Parathyroid adenoma (tissue), 2 donors: ENCODE results near the gene GRID1.
A peak's percentile ranks its signal among the peaks of the same experiment; 100 is the strongest.

Experiments
- H2AFZ ChIP-seq: fragments of 300-600 bp; sonication (generic); one replicate; pipeline ENCODE4 v1.7.0; 2017; ENCODE audit warnings: antibody characterized with exemption, mild to moderate bottlenecking
- H3K27ac ChIP-seq: fragments of 300-600 bp; sonication (generic); one replicate; pipeline ENCODE4 v1.7.0; 2017
- H3K27me3 ChIP-seq: fragments of 300-600 bp; sonication (generic); one replicate; pipeline ENCODE4 v1.7.0; 2017; ENCODE audit warnings: low read length; ENCODE audit not compliant: control insufficient read depth, insufficient read depth
- H3K36me3 ChIP-seq: fragments of 300-600 bp; sonication (generic); one replicate; pipeline ENCODE4 v1.7.0; 2017; ENCODE audit warnings: low read length; ENCODE audit not compliant: control insufficient read depth, insufficient read depth
- H3K4me1 ChIP-seq: fragments of 300-600 bp; sonication (generic); one replicate; pipeline ENCODE4 v1.7.0; 2017; ENCODE audit warnings: control low read depth
- H3K4me2 ChIP-seq: fragments of 300-600 bp; sonication (generic); one replicate; pipeline ENCODE4 v1.7.0; 2017; ENCODE audit warnings: low read length
- H3K4me3 ChIP-seq: fragments of 300-600 bp; sonication (generic); one replicate; pipeline ENCODE4 v1.7.0; 2017; ENCODE audit warnings: low read depth, low read length
- H3K79me2 ChIP-seq: fragments of 300-600 bp; sonication (generic); one replicate; pipeline ENCODE4 v1.7.0; 2017; ENCODE audit warnings: control low read depth
- H3K9ac ChIP-seq: fragments of 300-600 bp; sonication (generic); one replicate; pipeline ENCODE4 v1.7.0; 2017; ENCODE audit warnings: mild to moderate bottlenecking
- H3K9me3 ChIP-seq: fragments of 300-600 bp; sonication (generic); one replicate; pipeline ENCODE4 v1.7.0; 2017; ENCODE audit warnings: low read length; ENCODE audit not compliant: control insufficient read depth
- TF ChIP-seq, protein P1 (sequence below): fragments of 300-600 bp; sonication (generic); IDR thresholded peaks from one replicate; pipeline ENCODE4 v1.7.0; 2017; ENCODE audit warnings: antibody characterized with exemption, mild to moderate bottlenecking
- donor health status: primary hyperparathyroidism.

GRID1 gene

DNA sequence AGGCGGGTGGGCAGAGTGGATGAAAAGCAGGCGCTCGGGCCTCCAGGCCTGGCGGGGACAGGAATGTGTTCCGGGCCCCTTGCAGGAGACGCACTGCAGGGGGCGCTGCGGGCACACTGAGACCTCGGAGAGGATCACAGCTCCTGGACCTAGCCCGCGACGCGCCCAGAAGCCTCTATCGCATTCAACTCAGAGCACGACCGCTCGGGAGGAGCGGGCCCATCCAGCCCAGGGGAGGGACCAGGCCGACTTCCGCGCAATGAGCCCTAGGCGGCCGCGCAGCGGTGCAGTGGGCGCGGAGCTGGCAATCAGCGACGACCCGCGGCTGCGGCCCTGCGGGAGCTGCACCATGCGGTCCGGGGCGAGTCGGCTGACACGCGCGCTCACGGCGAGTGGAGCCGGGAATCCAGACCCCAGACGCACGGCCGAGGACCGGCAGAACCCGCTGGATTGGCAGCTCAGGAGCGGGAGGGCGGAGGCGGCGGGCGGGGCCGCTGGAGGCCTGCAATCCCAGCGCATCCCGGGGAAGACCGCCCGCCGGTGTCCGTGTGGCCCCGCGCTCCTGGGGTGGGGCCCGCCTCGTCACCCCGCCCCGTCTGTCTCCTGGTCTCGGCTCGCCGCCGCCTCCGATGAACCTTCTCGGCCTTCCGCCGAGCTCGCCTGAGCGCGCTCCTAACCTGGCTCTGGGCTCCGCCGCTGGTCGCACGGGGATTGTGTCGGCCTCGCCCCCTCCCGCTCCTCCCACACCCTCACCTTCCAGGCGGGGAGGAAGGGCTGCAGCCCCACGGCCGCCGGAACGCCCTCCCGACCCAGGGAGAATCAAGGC, 33.5 kb upstream of the GRID1 start:
- TF ChIP-seq, protein P1, sequence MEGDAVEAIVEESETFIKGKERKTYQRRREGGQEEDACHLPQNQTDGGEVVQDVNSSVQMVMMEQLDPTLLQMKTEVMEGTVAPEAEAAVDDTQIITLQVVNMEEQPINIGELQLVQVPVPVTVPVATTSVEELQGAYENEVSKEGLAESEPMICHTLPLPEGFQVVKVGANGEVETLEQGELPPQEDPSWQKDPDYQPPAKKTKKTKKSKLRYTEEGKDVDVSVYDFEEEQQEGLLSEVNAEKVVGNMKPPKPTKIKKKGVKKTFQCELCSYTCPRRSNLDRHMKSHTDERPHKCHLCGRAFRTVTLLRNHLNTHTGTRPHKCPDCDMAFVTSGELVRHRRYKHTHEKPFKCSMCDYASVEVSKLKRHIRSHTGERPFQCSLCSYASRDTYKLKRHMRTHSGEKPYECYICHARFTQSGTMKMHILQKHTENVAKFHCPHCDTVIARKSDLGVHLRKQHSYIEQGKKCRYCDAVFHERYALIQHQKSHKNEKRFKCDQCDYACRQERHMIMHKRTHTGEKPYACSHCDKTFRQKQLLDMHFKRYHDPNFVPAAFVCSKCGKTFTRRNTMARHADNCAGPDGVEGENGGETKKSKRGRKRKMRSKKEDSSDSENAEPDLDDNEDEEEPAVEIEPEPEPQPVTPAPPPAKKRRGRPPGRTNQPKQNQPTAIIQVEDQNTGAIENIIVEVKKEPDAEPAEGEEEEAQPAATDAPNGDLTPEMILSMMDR, result peak; percentile 96
- Histone ChIP-seq H3K4me3 (peak overlapping the region; percentile 75), H3K9me3 (no peaks in the 10 kb centered on the region), H3K79me2 (no peaks in the 10 kb centered on the region), H3K36me3 (no peaks in the 10 kb centered on the region), H3K27ac (peak overlapping the region; percentile 92), H3K4me1 (peaks cover 17% of the 10 kb centered on the region), H3K27me3 (no peaks in the 10 kb centered on the region), H2AFZ (peak overlapping the region; percentile 99), H3K9ac (peak overlapping the region; percentile 42), H3K4me2 (peak overlapping the region; percentile 96)

DNA sequence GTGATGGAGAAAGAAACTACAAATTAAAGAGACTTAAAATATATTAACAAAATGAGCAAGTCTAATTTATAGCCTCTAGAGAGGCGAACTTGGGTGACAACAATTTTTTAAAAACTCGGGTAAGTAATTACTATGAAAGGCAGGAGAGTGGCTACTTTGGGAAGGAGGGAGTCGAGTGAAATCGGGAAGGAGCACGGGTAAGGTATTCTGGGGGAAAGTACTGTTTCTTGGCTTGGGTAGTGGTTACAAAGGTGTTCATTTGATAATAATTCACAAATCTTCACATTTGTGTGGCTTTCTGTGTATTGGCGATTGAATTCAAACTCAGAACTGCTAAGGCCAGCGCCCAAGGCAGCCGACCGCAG, 32.9 kb upstream of the GRID1 start:
- no peaks in the 10 kb centered on the region for H3K79me2 ChIP-seq
- H3K36me3 ChIP-seq, result no peaks in the 10 kb centered on the region
- TF ChIP-seq, protein P1, result no peak
- peak overlapping the region; percentile 99 for H2AFZ ChIP-seq
- H3K4me2 ChIP-seq, result peak overlapping the region; percentile 96
- H3K27ac ChIP-seq, result peak overlapping the region; percentile 92
- no peaks in the 10 kb centered on the region for H3K9me3 ChIP-seq
- peak overlapping the region; percentile 10 for H3K9ac ChIP-seq
- peaks cover 17% of the 10 kb centered on the region for H3K4me1 ChIP-seq
- H3K27me3 ChIP-seq, result no peaks in the 10 kb centered on the region
- H3K4me3 ChIP-seq, result peak overlapping the region; percentile 75

DNA sequence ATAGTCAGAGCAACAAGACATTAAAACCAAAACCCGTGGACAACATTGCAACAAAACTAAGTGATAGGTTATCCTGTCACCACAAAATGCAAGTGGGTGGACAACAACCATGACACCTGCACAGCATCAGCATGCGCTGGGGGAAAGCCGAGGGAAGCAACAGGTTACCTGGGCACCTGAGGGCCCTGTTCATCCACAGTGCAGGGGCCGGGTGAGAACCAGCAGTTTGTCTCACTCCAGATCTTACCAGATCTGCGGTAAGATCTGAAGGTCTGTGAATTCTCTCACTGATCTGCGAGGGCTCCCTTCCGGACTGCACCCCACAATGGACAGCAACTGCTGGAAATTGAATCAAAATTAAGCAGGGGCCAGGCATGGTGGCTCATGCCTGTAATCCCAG, 30.5 kb upstream of the GRID1 start:
- Histone ChIP-seq H3K27ac (no peak overlapping the region), H3K4me3 (no peak overlapping the region), H2AFZ (no peak overlapping the region), H3K36me3 (no peaks in the 10 kb centered on the region), H3K9ac (no peak overlapping the region), H3K9me3 (no peaks in the 10 kb centered on the region), H3K27me3 (no peaks in the 10 kb centered on the region), H3K79me2 (no peaks in the 10 kb centered on the region), H3K4me2 (no peak overlapping the region), H3K4me1 (peaks cover 9% of the 10 kb centered on the region)
- TF ChIP-seq, protein P1, result no peak

DNA sequence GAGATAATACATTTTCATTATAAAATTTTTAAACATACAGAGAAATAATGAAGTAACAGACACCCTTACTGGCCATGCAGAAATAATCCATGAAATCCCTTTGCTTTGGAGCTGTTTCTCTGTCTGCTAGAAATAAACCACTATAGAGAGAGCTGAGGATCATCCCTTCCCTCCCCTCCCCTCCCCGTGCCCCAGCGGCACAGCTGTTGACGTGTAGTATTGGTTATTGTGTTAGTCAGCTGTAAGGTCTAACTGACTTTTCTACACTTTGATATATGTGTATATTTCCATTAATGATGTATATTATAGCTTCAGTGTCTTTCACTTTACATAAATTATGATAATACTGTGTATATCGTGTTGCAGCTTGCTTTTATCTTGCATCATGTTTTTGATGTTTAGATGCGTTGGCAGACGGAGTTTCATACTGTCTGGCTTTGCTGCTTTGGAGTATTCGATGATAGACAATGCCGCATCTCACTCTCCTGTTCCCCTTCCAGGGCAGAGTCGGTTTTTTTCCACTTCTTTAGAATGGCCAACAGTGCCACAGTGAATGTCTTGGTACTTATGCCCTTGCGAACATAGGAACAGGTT, 27.4 kb upstream of the GRID1 start:
- no peak overlapping the region for H3K9ac ChIP-seq
- no peaks in the 10 kb centered on the region for H3K9me3 ChIP-seq
- H2AFZ ChIP-seq, result no peak overlapping the region
- H3K27ac ChIP-seq, result no peak overlapping the region
- no peaks in the 10 kb centered on the region for H3K79me2 ChIP-seq
- H3K27me3 ChIP-seq, result no peaks in the 10 kb centered on the region
- H3K4me2 ChIP-seq, result no peak overlapping the region
- TF ChIP-seq, protein P1, result no peak
- H3K4me1 ChIP-seq, result peaks cover 4% of the 10 kb centered on the region
- H3K36me3 ChIP-seq, result no peaks in the 10 kb centered on the region
- no peak overlapping the region for H3K4me3 ChIP-seq
